ENCODE measurements around the gene POLR3B. TPM values are rescaled to one million over a fixed set of nuclear protein-coding genes. Genes with fewer than 3 reads are reported as not detected.

Gene POLR3B
- polyA plus RNA-seq, 3 donors = 1.7 to 2.6 (median 2.0) TPM

DNA sequence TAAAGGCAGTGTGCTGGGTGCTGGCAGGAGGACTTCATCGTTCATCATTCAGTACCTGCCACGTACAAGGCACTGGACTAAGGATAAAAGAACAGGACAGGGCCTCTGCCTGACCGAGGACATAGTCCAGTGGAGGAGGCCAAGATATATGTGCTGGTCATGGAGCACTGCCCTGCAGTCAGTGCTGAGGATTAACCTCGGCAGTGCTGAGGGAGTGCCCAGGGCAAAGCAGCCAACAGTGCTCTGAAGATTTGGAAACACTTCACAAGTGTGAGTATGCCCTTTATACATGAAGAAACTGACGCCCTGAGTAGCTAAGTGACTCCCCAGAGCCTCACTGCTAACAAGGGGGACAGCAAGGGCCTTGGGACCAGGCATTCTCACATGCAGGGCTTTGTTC lies 153.8 kb downstream of the POLR3B start:
- H3K4me3 Mint-ChIP-seq = no peak overlapping the region
- intact Hi-C loops (cut with micrococcal nuclease) = no loop called here
- Histone ChIP-seq H3K9me3 (replicated peaks in 1 of 2; ENCODE audit: control insufficient read depth in 1 of 2, insufficient read depth in 1 of 2, low read length in 2 of 2) (no peaks in the 10 kb centered on the region), H3K4me1 (ENCODE audit: control insufficient read depth in 1 of 2, insufficient read depth in 2 of 2, low read length in 2 of 2) (no peaks in the 10 kb centered on the region), H3K79me2 (ENCODE audit: insufficient read depth, low read length) (no peaks in the 10 kb centered on the region), H3K4me3 (replicated peaks in 1 of 3; ENCODE audit: low read depth in 2 of 3, low read length in 3 of 3) (no peak overlapping the region), H3K27me3 (ENCODE audit: control insufficient read depth in 2 of 2, insufficient read depth in 2 of 2, low read length in 2 of 2) (no peaks in the 10 kb centered on the region), H2AFZ (ENCODE audit: insufficient read depth, low read depth, low read length, poor library complexity, severe bottlenecking) (no peak overlapping the region), H3K4me2 (replicated peaks; ENCODE audit: extremely low read depth, low read length, poor library complexity, severe bottlenecking) (no peak overlapping the region), H3K36me3 (replicated peaks in 1 of 2; ENCODE audit: control insufficient read depth in 1 of 2, insufficient read depth in 2 of 2, low read length in 2 of 2) (peaks cover 10 to 51% of the 10 kb centered on the region in 2 donors), H4K20me1 (ENCODE audit: insufficient read depth, low read length) (no peaks in the 10 kb centered on the region), H3K27ac (ENCODE audit: low read depth in 1 of 2, low read length in 2 of 2) (no peak overlapping the region), H3K9ac (ENCODE audit: insufficient read depth, low read length, poor library complexity, severe bottlenecking) (no peak overlapping the region)
- H3K36me3 Mint-ChIP-seq = peaks cover 36 to 37% of the 10 kb centered on the region in 2 donors
- peaks cover 0 to 4% (median 2%) of the 10 kb centered on the region in 7 donors for H3K9me3 Mint-ChIP-seq
- H3K27me3 Mint-ChIP-seq (ENCODE audit: low read depth in 3 of 3) = peaks cover 0 to 2% (median 0%) of the 10 kb centered on the region in 3 donors
- H3K4me1 Mint-ChIP-seq = no peaks in the 10 kb centered on the region
- DNase-seq = no peak
- 98% methylated on average over 4 of the region's 5 CpGs for WGBS (ENCODE audit: insufficient coverage)
- no peak overlapping the region for H3K27ac Mint-ChIP-seq
- TF ChIP-seq, protein P1, sequence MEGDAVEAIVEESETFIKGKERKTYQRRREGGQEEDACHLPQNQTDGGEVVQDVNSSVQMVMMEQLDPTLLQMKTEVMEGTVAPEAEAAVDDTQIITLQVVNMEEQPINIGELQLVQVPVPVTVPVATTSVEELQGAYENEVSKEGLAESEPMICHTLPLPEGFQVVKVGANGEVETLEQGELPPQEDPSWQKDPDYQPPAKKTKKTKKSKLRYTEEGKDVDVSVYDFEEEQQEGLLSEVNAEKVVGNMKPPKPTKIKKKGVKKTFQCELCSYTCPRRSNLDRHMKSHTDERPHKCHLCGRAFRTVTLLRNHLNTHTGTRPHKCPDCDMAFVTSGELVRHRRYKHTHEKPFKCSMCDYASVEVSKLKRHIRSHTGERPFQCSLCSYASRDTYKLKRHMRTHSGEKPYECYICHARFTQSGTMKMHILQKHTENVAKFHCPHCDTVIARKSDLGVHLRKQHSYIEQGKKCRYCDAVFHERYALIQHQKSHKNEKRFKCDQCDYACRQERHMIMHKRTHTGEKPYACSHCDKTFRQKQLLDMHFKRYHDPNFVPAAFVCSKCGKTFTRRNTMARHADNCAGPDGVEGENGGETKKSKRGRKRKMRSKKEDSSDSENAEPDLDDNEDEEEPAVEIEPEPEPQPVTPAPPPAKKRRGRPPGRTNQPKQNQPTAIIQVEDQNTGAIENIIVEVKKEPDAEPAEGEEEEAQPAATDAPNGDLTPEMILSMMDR (IDR thresholded peaks at IDR 0.05) = no peak

DNA sequence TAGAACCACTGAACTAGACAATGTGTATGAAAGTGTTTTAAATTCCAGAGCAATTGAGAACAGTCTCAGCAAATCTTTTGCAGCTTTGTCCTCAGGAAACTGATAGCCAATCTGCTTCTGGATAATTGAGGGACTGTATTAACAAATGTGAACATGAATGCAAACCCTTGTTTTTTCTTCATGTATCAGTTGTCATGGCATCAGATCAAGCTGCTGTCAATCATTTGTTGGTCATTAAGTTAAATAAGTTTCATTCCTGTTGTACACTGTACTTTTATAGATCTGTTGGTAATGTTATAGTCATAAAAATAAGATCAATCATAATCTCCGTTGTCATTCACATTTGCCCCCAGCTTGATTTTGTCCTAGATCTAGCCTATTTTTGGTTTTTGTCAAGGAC lies 159.8 kb downstream of the POLR3B start:
- Mint-ChIP-seq H3K36me3 (no peaks in the 10 kb centered on the region), H3K9me3 (peaks cover 0 to 6% (median 3%) of the 10 kb centered on the region in 7 donors), H3K27me3 (ENCODE audit: low read depth in 3 of 3) (peaks cover 4% of the 10 kb centered on the region in 3 donors), H3K4me1 (no peaks in the 10 kb centered on the region), H3K27ac (no peak overlapping the region), H3K4me3 (no peak overlapping the region)
- Histone ChIP-seq H3K4me2 (replicated peaks; ENCODE audit: extremely low read depth, low read length, poor library complexity, severe bottlenecking) (no peak overlapping the region), H3K9me3 (replicated peaks in 1 of 2; ENCODE audit: control insufficient read depth in 1 of 2, insufficient read depth in 1 of 2, low read length in 2 of 2) (no peaks in the 10 kb centered on the region), H3K4me3 (replicated peaks in 1 of 3; ENCODE audit: low read depth in 2 of 3, low read length in 3 of 3) (no peak overlapping the region), H3K27ac (ENCODE audit: low read depth in 1 of 2, low read length in 2 of 2) (no peak overlapping the region), H3K27me3 (ENCODE audit: control insufficient read depth in 2 of 2, insufficient read depth in 2 of 2, low read length in 2 of 2) (no peaks in the 10 kb centered on the region), H3K9ac (ENCODE audit: insufficient read depth, low read length, poor library complexity, severe bottlenecking) (no peak overlapping the region), H3K79me2 (ENCODE audit: insufficient read depth, low read length) (no peaks in the 10 kb centered on the region), H4K20me1 (ENCODE audit: insufficient read depth, low read length) (no peaks in the 10 kb centered on the region), H3K36me3 (replicated peaks in 1 of 2; ENCODE audit: control insufficient read depth in 1 of 2, insufficient read depth in 2 of 2, low read length in 2 of 2) (no peaks in the 10 kb centered on the region), H3K4me1 (ENCODE audit: control insufficient read depth in 1 of 2, insufficient read depth in 2 of 2, low read length in 2 of 2) (no peaks in the 10 kb centered on the region), H2AFZ (ENCODE audit: insufficient read depth, low read depth, low read length, poor library complexity, severe bottlenecking) (no peak overlapping the region)
- TF ChIP-seq, protein P1 (IDR thresholded peaks at IDR 0.05) = no peak
- WGBS (ENCODE audit: insufficient coverage) = no CpG with 5 or more reads among the region's 1 CpG
- DNase-seq = no peak
- intact Hi-C loops (cut with micrococcal nuclease) = no loop called here

All from CD14-positive monocyte (primary cell).